Esophagus muscularis mucosa (tissue), 3 donors: ENCODE data around the gene DVL1.

Source experiments
- CTCF ChIP-seq, 3 experiments: fragments of 200-600 bp in 2 of 3; fragments of 450-650 bp in 1 of 3; sonication (generic) in 2 of 3; IDR thresholded peaks; one replicate each; pipeline ENCODE4 v1.5.1; 2017 to 2019; ENCODE audit warnings: antibody characterized with exemption in 3 of 3, mild to moderate bottlenecking in 2 of 3, moderate library complexity in 1 of 3
- POLR2A ChIP-seq: fragments of 450-650 bp; IDR thresholded peaks from one replicate; pipeline ENCODE4 v1.6.1; 2017; ENCODE audit warnings: antibody characterized with exemption, moderate library complexity, mild to moderate bottlenecking, low read depth
- POLR2AphosphoS5 ChIP-seq, 2 donors: sonication (generic); formaldehyde crosslinking; IDR thresholded peaks; one replicate each; pipeline ENCODE4 v1.6.1; 2017; ENCODE audit warnings: antibody characterized with exemption in 2 of 2

GRCh38 chr1:1297802-1298424 lies 51.3 kb downstream of the DVL1 start:
- TF ChIP-seq CTCF (IDR thresholded peaks at IDR 0.05) = no peak
- TF ChIP-seq POLR2AphosphoS5 (IDR thresholded peaks at IDR 0.05) = no peak
- TF ChIP-seq POLR2A = no peak
